Measurements from ENCODE around the gene CCL20. TPM values are rescaled to one million over a fixed set of nuclear protein-coding genes. Genes with fewer than 3 reads are reported as not detected.

The CCL20 gene
- total and polyA plus RNA-seq, 2 of the 13 experiments (the other 11 are each of a cell fraction or from before 2014, with no cell fraction given), result 223 to 903 TPM

GRCh38 chr2:227821043-227821942 lies 7.7 kb downstream of the CCL20 start (continued):
- TF ChIP-seq DZIP1 (CRISPR knock-in tag; IDR thresholded peaks at IDR 0.05), result no peak
- TF ChIP-seq CEBPZ (IDR thresholded peaks at IDR 0.05; ENCODE audit: low read length), result no peak
- TF ChIP-seq, protein P1, sequence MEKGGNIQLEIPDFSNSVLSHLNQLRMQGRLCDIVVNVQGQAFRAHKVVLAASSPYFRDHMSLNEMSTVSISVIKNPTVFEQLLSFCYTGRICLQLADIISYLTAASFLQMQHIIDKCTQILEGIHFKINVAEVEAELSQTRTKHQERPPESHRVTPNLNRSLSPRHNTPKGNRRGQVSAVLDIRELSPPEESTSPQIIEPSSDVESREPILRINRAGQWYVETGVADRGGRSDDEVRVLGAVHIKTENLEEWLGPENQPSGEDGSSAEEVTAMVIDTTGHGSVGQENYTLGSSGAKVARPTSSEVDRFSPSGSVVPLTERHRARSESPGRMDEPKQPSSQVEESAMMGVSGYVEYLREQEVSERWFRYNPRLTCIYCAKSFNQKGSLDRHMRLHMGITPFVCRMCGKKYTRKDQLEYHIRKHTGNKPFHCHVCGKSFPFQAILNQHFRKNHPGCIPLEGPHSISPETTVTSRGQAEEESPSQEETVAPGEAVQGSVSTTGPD (CRISPR knock-in tag; IDR thresholded peaks at IDR 0.05), result no peak
- TF ChIP-seq AHR (CRISPR knock-in tag; IDR thresholded peaks at IDR 0.05), result no peak
- TF ChIP-seq, protein P2, sequence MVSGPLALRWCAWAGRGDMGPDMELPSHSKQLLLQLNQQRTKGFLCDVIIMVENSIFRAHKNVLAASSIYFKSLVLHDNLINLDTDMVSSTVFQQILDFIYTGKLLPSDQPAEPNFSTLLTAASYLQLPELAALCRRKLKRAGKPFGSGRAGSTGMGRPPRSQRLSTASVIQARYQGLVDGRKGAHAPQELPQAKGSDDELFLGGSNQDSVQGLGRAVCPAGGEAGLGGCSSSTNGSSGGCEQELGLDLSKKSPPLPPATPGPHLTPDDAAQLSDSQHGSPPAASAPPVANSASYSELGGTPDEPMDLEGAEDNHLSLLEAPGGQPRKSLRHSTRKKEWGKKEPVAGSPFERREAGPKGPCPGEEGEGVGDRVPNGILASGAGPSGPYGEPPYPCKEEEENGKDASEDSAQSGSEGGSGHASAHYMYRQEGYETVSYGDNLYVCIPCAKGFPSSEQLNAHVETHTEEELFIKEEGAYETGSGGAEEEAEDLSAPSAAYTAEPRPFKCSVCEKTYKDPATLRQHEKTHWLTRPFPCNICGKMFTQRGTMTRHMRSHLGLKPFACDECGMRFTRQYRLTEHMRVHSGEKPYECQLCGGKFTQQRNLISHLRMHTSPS (CRISPR knock-in tag; IDR thresholded peaks at IDR 0.05; ENCODE audit: low read depth), result peak; percentile 65; the same call in 1 of the 2 replicates
- peak; percentile 82 for TF ChIP-seq MLX (CRISPR knock-in tag; IDR thresholded peaks at IDR 0.05)
